GM23338 (cell line): ENCODE measurements around the gene SMAD3. TPM values are rescaled to one million over a fixed set of nuclear protein-coding genes. Genes with fewer than 3 reads are reported as not detected.

Experiments
- ATAC-seq: fragments of 200-7000 bp; cut with Tn5 transposase; 3 replicates; pipeline ENCODE4 v1.9.1; 2020
- DNase-seq: peaks from one replicate; pipeline ENCODE4 v3.0.0-alpha.2; 2015; ENCODE audit warnings: low spot score
- H2AFZ ChIP-seq: fragments of 200-600 bp; sonication (generic); 2 replicates; pipeline ENCODE4 v1.8.0; 2016; ENCODE audit warnings: antibody characterized with exemption, mild to moderate bottlenecking, moderate library complexity
- H3F3A ChIP-seq: fragments of 200-600 bp; sonication (generic); replicated peaks from 2 replicates; pipeline ENCODE4 v1.8.0; 2017; ENCODE audit warnings: antibody characterized with exemption, mixed run types, low read depth
- H3K27ac ChIP-seq: fragments of 200-600 bp; sonication (generic); 2 replicates; pipeline ENCODE4 v1.6.1; 2016; ENCODE audit warnings: low read depth
- H3K27me3 ChIP-seq: fragments of 200-600 bp; sonication (generic); 2 replicates; pipeline ENCODE4 v1.8.0; 2016; ENCODE audit warnings: mild to moderate bottlenecking, mixed run types, moderate library complexity; ENCODE audit not compliant: insufficient read depth
- H3K36me3 ChIP-seq: fragments of 200-600 bp; sonication (generic); 2 replicates; pipeline ENCODE4 v1.8.0; 2016; ENCODE audit warnings: mild to moderate bottlenecking; ENCODE audit not compliant: insufficient read depth
- H3K4me1 ChIP-seq: fragments of 200-600 bp; sonication (generic); 2 replicates; pipeline ENCODE4 v1.8.0; 2016; ENCODE audit warnings: mild to moderate bottlenecking, moderate library complexity; ENCODE audit not compliant: insufficient read depth
- H3K4me2 ChIP-seq: fragments of 200-600 bp; sonication (generic); 2 replicates; pipeline ENCODE4 v1.7.1; 2017; ENCODE audit warnings: mixed run types
- H3K4me3 ChIP-seq: fragments of 200-600 bp; sonication (generic); 2 replicates; pipeline ENCODE4 v1.6.1; 2016; ENCODE audit warnings: mixed run types
- H3K79me2 ChIP-seq: fragments of 200-600 bp; sonication (generic); replicated peaks from 2 replicates; pipeline ENCODE4 v1.8.0; 2017; ENCODE audit warnings: mild to moderate bottlenecking; ENCODE audit not compliant: insufficient read depth
- H3K9me2 ChIP-seq: fragments of 200-600 bp; sonication (generic); 2 replicates; pipeline ENCODE4 v1.8.0; 2017; ENCODE audit not compliant: insufficient read depth
- H4K20me1 ChIP-seq: fragments of 200-600 bp; sonication (generic); replicated peaks from 2 replicates; pipeline ENCODE4 v1.8.0; 2017; ENCODE audit warnings: mild to moderate bottlenecking; ENCODE audit not compliant: insufficient read depth
- H3K27ac Mint-ChIP-seq: 2 replicates; pipeline ENCODE4 v1.8.0; 2020; ENCODE audit warnings: inconsistent platforms, mild to moderate bottlenecking, moderate library complexity, mixed read lengths
- H3K27me3 Mint-ChIP-seq: 3 replicates; pipeline ENCODE4 v1.8.0; 2022; ENCODE audit warnings: low read depth, mild to moderate bottlenecking, moderate library complexity, mixed read lengths, inconsistent platforms; ENCODE audit not compliant: insufficient read depth, poor library complexity
- H3K36me3 Mint-ChIP-seq: 3 replicates; pipeline ENCODE4 v1.8.0; 2021; ENCODE audit warnings: low read depth, mild to moderate bottlenecking, inconsistent platforms, moderate library complexity, mixed read lengths
- H3K4me1 Mint-ChIP-seq: 3 replicates; pipeline ENCODE4 v1.8.0; 2020; ENCODE audit warnings: mild to moderate bottlenecking, inconsistent platforms, mixed read lengths
- H3K4me3 Mint-ChIP-seq: 3 replicates; pipeline ENCODE4 v1.8.0; 2021; ENCODE audit warnings: moderate library complexity, mild to moderate bottlenecking, inconsistent platforms, mixed read lengths
- H3K9me3 Mint-ChIP-seq: 3 replicates; pipeline ENCODE4 v1.8.0; 2020; ENCODE audit warnings: moderate library complexity, mild to moderate bottlenecking, inconsistent platforms, mixed read lengths
- CREB1 ChIP-seq: fragments of 250-450 bp; sonication (Bioruptor Pico); IDR thresholded peaks from 2 replicates; pipeline ENCODE4 v1.5.0; 2020; ENCODE audit warnings: low read depth, mild to moderate bottlenecking, moderate library complexity
- CTCF ChIP-seq, 2 experiments: fragments of 200-600 bp in 1 of 2; sonication (generic) in 1 of 2; conservative IDR thresholded peaks; 2 replicates each; pipeline versions ENCODE4 v1.5.1 to v1.6.1; 2016 to 2017; ENCODE audit warnings: antibody characterized with exemption in 2 of 2, low read depth in 2 of 2, mild to moderate bottlenecking in 2 of 2, moderate library complexity in 1 of 2
- ETS1 ChIP-seq: IDR thresholded peaks from 2 replicates; pipeline ENCODE4 v1.6.1; 2016; ENCODE audit warnings: antibody characterized with exemption
- EZH2 ChIP-seq: fragments of 200-600 bp; sonication (generic); IDR thresholded peaks from one replicate; pipeline ENCODE4 v1.8.0; 2017; ENCODE audit warnings: antibody characterized with exemption, mild to moderate bottlenecking, low read depth; ENCODE audit not compliant: unreplicated experiment
- EZH2phosphoT487 ChIP-seq: fragments of 200-600 bp; sonication (generic); IDR thresholded peaks from one replicate; pipeline ENCODE4 v1.8.1; 2018; ENCODE audit warnings: antibody characterized with exemption; ENCODE audit not compliant: unreplicated experiment
- JUNB ChIP-seq: IDR thresholded peaks from one replicate; pipeline ENCODE4 v1.6.1; 2016; ENCODE audit warnings: antibody characterized with exemption; ENCODE audit not compliant: unreplicated experiment
- NANOG ChIP-seq: IDR thresholded peaks from 2 replicates; pipeline ENCODE4 v1.6.1; 2016; ENCODE audit warnings: antibody characterized with exemption, borderline replicate concordance
- POLR2AphosphoS5 ChIP-seq: IDR thresholded peaks from 2 replicates; pipeline ENCODE4 v1.6.1; 2016; ENCODE audit warnings: antibody characterized with exemption, low read depth
- STAT1 ChIP-seq: IDR thresholded peaks from one replicate; pipeline ENCODE4 v1.6.1; 2016; ENCODE audit warnings: antibody characterized with exemption; ENCODE audit not compliant: unreplicated experiment
- ZNF114 ChIP-seq: fragments of 250-450 bp; sonication (Bioruptor Pico); IDR thresholded peaks from 2 replicates; pipeline ENCODE4 v1.5.0; 2020; ENCODE audit warnings: mild to moderate bottlenecking, moderate library complexity
- ZNF331 ChIP-seq: fragments of 250-450 bp; sonication (Bioruptor Pico); IDR thresholded peaks from 2 replicates; pipeline ENCODE4 v1.5.0; 2020; ENCODE audit warnings: low read depth, mild to moderate bottlenecking, moderate library complexity
- polyA plus RNA-seq: library from polyadenylated mRNA; unstranded; fragments of >200 nt; fragmentation: Nextera tagmentation; extraction: Ambion mirVana; gene quantifications from 2 replicates; pipeline ENCODE4 v1.2.1, GENCODE V29; 2016
- total RNA-seq: library from RNA; depleted of rRNA; stranded (reverse); fragments of >200 nt; shearing (Covaris generic); gene quantifications from 2 replicates; pipeline ENCODE4 v1.2.3, GENCODE V29; 2014
- TF ChIP-seq, protein P1 (sequence below): fragments of 250-450 bp; sonication (Bioruptor Pico); IDR thresholded peaks from 2 replicates; pipeline ENCODE4 v1.5.0; 2020; ENCODE audit warnings: mild to moderate bottlenecking, moderate library complexity
- TF ChIP-seq, protein P2 (sequence below): IDR thresholded peaks from one replicate; pipeline ENCODE4 v1.6.1; 2018; ENCODE audit warnings: antibody characterized with exemption; ENCODE audit not compliant: unreplicated experiment

The SMAD3 gene
- total and polyA plus RNA-seq, 2 experiments from 2014 or later, result 4.9 to 11.6 TPM

DNA sequence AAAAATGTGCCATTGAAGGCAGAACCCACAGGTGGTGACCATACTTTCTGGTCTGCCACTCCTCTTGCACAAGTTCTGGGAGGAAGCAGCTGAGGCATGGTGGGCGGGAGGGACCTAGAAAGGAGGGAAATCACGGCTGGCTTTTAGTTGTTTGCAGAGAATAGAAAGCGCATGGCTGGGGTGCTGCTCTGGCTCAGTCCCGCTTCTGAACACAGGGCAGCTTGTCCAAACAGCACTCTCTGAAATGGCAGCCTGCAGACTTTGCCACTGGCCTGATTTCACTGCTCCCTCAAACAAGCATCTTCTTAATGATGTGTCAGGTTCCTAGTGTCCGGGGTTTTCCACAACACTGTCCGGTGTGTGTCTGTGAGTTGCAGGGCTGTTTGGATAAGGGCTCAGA lies 112.3 kb downstream of the SMAD3 start:
- Histone ChIP-seq H2AFZ (no peak overlapping the region), H3K27me3 (no peaks in the 10 kb centered on the region), H3K4me1 (peaks cover 7% of the 10 kb centered on the region; the same call in 1 of the 2 replicates), H3K27ac (no peak overlapping the region), H3K79me2 (no peaks in the 10 kb centered on the region), H3K4me3 (no peak overlapping the region), H3K36me3 (no peaks in the 10 kb centered on the region), H3F3A (no peaks in the 10 kb centered on the region), H4K20me1 (no peaks in the 10 kb centered on the region), H3K9me2 (no peaks in the 10 kb centered on the region), H3K4me2 (no peak overlapping the region)
- Mint-ChIP-seq H3K4me3 (no peak overlapping the region), H3K27me3 (peaks cover 15% of the 10 kb centered on the region), H3K27ac (no peak overlapping the region), H3K4me1 (peaks cover 30% of the 10 kb centered on the region), H3K9me3 (no peaks in the 10 kb centered on the region), H3K36me3 (peaks cover 3% of the 10 kb centered on the region; the same call in 2 of the 3 replicates)
- no peak for ATAC-seq
- TF ChIP-seq EZH2, result no peak
- no peak for TF ChIP-seq CREB1 (CRISPR knock-in tag)
- no peak for TF ChIP-seq JUNB
- no peak for TF ChIP-seq ZNF331 (CRISPR knock-in tag)
- TF ChIP-seq POLR2AphosphoS5, result no peak
- no peak for TF ChIP-seq STAT1
- TF ChIP-seq, protein P1, sequence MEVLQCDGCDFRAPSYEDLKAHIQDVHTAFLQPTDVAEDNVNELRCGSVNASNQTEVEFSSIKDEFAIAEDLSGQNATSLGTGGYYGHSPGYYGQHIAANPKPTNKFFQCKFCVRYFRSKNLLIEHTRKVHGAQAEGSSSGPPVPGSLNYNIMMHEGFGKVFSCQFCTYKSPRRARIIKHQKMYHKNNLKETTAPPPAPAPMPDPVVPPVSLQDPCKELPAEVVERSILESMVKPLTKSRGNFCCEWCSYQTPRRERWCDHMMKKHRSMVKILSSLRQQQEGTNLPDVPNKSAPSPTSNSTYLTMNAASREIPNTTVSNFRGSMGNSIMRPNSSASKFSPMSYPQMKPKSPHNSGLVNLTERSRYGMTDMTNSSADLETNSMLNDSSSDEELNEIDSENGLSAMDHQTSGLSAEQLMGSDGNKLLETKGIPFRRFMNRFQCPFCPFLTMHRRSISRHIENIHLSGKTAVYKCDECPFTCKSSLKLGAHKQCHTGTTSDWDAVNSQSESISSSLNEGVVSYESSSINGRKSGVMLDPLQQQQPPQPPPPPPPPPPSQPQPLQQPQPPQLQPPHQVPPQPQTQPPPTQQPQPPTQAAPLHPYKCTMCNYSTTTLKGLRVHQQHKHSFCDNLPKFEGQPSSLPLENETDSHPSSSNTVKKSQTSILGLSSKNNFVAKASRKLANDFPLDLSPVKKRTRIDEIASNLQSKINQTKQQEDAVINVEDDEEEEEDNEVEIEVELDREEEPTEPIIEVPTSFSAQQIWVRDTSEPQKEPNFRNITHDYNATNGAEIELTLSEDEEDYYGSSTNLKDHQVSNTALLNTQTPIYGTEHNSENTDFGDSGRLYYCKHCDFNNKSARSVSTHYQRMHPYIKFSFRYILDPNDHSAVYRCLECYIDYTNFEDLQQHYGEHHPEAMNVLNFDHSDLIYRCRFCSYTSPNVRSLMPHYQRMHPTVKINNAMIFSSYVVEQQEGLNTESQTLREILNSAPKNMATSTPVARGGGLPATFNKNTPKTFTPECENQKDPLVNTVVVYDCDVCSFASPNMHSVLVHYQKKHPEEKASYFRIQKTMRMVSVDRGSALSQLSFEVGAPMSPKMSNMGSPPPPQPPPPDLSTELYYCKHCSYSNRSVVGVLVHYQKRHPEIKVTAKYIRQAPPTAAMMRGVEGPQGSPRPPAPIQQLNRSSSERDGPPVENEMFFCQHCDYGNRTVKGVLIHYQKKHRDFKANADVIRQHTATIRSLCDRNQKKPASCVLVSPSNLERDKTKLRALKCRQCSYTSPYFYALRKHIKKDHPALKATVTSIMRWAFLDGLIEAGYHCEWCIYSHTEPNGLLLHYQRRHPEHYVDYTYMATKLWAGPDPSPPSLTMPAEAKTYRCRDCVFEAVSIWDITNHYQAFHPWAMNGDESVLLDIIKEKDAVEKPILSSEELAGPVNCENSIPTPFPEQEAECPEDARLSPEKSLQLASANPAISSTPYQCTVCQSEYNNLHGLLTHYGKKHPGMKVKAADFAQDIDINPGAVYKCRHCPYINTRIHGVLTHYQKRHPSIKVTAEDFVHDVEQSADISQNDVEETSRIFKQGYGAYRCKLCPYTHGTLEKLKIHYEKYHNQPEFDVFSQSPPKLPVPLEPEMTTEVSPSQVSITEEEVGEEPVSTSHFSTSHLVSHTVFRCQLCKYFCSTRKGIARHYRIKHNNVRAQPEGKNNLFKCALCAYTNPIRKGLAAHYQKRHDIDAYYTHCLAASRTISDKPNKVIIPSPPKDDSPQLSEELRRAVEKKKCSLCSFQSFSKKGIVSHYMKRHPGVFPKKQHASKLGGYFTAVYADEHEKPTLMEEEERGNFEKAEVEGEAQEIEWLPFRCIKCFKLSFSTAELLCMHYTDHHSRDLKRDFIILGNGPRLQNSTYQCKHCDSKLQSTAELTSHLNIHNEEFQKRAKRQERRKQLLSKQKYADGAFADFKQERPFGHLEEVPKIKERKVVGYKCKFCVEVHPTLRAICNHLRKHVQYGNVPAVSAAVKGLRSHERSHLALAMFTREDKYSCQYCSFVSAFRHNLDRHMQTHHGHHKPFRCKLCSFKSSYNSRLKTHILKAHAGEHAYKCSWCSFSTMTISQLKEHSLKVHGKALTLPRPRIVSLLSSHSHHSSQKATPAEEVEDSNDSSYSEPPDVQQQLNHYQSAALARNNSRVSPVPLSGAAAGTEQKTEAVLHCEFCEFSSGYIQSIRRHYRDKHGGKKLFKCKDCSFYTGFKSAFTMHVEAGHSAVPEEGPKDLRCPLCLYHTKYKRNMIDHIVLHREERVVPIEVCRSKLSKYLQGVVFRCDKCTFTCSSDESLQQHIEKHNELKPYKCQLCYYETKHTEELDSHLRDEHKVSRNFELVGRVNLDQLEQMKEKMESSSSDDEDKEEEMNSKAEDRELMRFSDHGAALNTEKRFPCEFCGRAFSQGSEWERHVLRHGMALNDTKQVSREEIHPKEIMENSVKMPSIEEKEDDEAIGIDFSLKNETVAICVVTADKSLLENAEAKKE, result no peak
- TF ChIP-seq ETS1, result no peak
- TF ChIP-seq CTCF (conservative IDR thresholded peaks at IDR 0.05; ENCODE audit: low read depth in 2 of 2), result no peak
- TF ChIP-seq, protein P2, sequence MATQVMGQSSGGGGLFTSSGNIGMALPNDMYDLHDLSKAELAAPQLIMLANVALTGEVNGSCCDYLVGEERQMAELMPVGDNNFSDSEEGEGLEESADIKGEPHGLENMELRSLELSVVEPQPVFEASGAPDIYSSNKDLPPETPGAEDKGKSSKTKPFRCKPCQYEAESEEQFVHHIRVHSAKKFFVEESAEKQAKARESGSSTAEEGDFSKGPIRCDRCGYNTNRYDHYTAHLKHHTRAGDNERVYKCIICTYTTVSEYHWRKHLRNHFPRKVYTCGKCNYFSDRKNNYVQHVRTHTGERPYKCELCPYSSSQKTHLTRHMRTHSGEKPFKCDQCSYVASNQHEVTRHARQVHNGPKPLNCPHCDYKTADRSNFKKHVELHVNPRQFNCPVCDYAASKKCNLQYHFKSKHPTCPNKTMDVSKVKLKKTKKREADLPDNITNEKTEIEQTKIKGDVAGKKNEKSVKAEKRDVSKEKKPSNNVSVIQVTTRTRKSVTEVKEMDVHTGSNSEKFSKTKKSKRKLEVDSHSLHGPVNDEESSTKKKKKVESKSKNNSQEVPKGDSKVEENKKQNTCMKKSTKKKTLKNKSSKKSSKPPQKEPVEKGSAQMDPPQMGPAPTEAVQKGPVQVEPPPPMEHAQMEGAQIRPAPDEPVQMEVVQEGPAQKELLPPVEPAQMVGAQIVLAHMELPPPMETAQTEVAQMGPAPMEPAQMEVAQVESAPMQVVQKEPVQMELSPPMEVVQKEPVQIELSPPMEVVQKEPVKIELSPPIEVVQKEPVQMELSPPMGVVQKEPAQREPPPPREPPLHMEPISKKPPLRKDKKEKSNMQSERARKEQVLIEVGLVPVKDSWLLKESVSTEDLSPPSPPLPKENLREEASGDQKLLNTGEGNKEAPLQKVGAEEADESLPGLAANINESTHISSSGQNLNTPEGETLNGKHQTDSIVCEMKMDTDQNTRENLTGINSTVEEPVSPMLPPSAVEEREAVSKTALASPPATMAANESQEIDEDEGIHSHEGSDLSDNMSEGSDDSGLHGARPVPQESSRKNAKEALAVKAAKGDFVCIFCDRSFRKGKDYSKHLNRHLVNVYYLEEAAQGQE, result no peak
- no peak for TF ChIP-seq NANOG
- no peak for TF ChIP-seq EZH2phosphoT487
- no peak for TF ChIP-seq ZNF114
- no peak for DNase-seq
